Heart left ventricle (tissue), 16 donors: ENCODE measurements around the gene LRRC1. TPM values are rescaled to one million over a fixed set of nuclear protein-coding genes. Genes with fewer than 3 reads are reported as not detected.

Source experiments
- ATAC-seq, 4 donors: fragments of 200-7000 bp; cut with Tn5 transposase; one replicate each; pipeline ENCODE4 v1.9.1; 2020 to 2022; ENCODE audit warnings: moderate library complexity in 4 of 4, mild to moderate bottlenecking in 3 of 4, moderate number of reproducible peaks in 1 of 4
- DNase-seq, 5 donors: peaks; one replicate each; pipeline ENCODE4 v3.0.0-alpha.2; 2020
- H3K27ac ChIP-seq, 12 donors: fragments of 200-600 bp; sonication (generic) in 4 of 12; one replicate each; pipeline versions ENCODE4 v1.5.0 to v1.8.0; 2016 to 2022; ENCODE audit warnings: mild to moderate bottlenecking in 2 of 12
- H3K27me3 ChIP-seq, 9 donors: fragments of 200-600 bp; sonication (generic) in 2 of 9; one replicate each; pipeline versions ENCODE4 v1.5.1 to v1.8.0; 2016 to 2022; ENCODE audit warnings: mild to moderate bottlenecking in 3 of 9
- H3K36me3 ChIP-seq, 9 donors: fragments of 200-600 bp; sonication (generic) in 2 of 9; one replicate each; pipeline versions ENCODE4 v1.5.0 to v1.8.0; 2018 to 2022; ENCODE audit warnings: mild to moderate bottlenecking in 2 of 9
- H3K4me1 ChIP-seq, 12 donors: fragments of 200-600 bp; sonication (generic) in 4 of 12; one replicate each; pipeline versions ENCODE4 v1.5.0 to v1.8.0; 2016 to 2022; ENCODE audit warnings: mild to moderate bottlenecking in 3 of 12
- H3K4me3 ChIP-seq, 12 donors: fragments of 200-600 bp; sonication (generic) in 4 of 12; one replicate each; pipeline versions ENCODE4 v1.5.0 to v1.8.0; 2017 to 2022; ENCODE audit warnings: mild to moderate bottlenecking in 9 of 12, moderate library complexity in 4 of 12
- H3K9me3 ChIP-seq, 12 donors: fragments of 200-600 bp; sonication (generic) in 4 of 12; one replicate each; pipeline versions ENCODE4 v1.5.0 to v1.8.0; 2016 to 2022; ENCODE audit warnings: mild to moderate bottlenecking in 1 of 12
- CTCF ChIP-seq, 12 donors: fragments of 200-600 bp; sonication (generic) in 4 of 12; IDR thresholded peaks; one replicate each; pipeline versions ENCODE4 v1.5.0 to v1.8.0; 2018 to 2022; ENCODE audit warnings: antibody characterized with exemption in 12 of 12, mild to moderate bottlenecking in 5 of 12
- POLR2A ChIP-seq, 2 donors: fragments of 450-650 bp; IDR thresholded peaks; one replicate each; pipeline ENCODE4 v1.6.1; 2017; ENCODE audit warnings: antibody characterized with exemption in 2 of 2, mild to moderate bottlenecking in 2 of 2, moderate library complexity in 2 of 2
- WGBS, 4 donors: extraction: QIAGEN DNeasy Blood & Tissue Kit in 2 of 4; methylation state at CpG; one replicate each; pipeline versions ENCODE4 v1.1.5 to v1.1.7; 2013 to 2018; 5-methylcytosine and 5-hydroxymethylcytosine counted together
- intact Hi-C, 10 donors: fragments of 100-400 bp; cut with DNase I; formaldehyde crosslinking; loops; one replicate each; pipeline versions ENCODE4 v1.11.1 to v1.14.2; 2022
- polyA plus RNA-seq, 2 donors: library from polyadenylated mRNA; stranded (reverse); fragments of 200-250 nt; gene quantifications; one replicate each; pipeline ENCODE4 v1.2.3, GENCODE V29; 2013
- total RNA-seq, 9 donors: library from RNA; depleted of rRNA in 2 of 9; stranded (reverse); fragments of >200 nt in 2 of 9; fragmentation: NEBNext Ultra II Directional in 3 of 9; extraction: Animal tissue kit (Norgen Biotek cat#: 25700) in 3 of 9; gene quantifications; one replicate each; pipeline versions ENCODE4 v1.1.0 to v1.2.4, GENCODE V29; 2016 to 2023
- donor health status: ischemic (EF 13 %, LVEDD 7.1; RV severe dilation, severe dysfunction).
- donor health status: healthy with polysubstance abuse.
- donor health status: DM: no; HTN: yes; CAD: no.
- donor health status: DM: no; HTN: no; CAD: no.
- donor health status: ischemic (EF 25% LVEDD 6.9; RV normal size, moderate dysfunction).
- donor health status: ischemic (EF 25% LVEDD 5.7; RV mildly dilated, moderate dysfunction).
- donor health status: healthy.
- donor health status: DM: yes; HTN: yes; CAD: no.
- donor health status: ischemic (EF 35%, LVEDD 5.7; RV mildly dilated, moderate dysfunction).
- donor health status: nonischemic (EF 11% LVEDD 7.7; RV severe dilation, severe dysfunction).
- donor health status: DM: yes; HTN: yes; CAD: no.
- donor health status: PGD.
- donor health status: ischemic (EF 29% LVEDD 5.4; RV normal size, mild dysfunction).
- donor health status: nonischemic (EF 23%, LVEDD 6.1; RV moderate dilation, normal function).

LRRC1 gene
- total and polyA plus RNA-seq, 11 donors = 1.2 to 11.2 (median 3.3) TPM

DNA sequence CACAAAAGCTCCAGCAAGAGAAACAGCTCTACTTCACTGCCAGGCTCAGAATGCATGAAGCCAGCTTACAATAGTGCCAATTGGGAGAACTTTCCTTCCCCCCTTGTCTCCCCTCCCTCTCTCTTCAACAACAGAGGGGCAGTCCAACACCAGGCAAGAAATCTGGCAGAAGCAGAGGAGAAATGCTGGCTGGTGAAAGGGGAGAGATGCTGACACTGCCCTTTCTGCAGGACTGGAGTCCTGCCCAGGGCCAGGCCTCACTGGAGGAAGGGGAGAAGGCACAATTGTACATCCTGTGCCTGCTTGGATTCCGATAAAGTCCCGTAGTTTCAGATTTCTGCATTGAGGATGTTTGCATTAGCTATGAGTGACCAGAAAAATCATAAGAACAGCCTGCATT lies 148.6 kb downstream of the LRRC1 start:
- no peaks in the 10 kb centered on the region for H3K36me3 ChIP-seq
- DNase-seq (no peak), ATAC-seq (peak; percentile 59 to 79 (median 70))
- peaks cover 0 to 15% (median 0%) of the 10 kb centered on the region in 12 donors for H3K4me1 ChIP-seq
- no peak overlapping the region for H3K27ac ChIP-seq
- 6 to 40% (median 13%) methylated on average over 2 of the region's 2 CpGs for WGBS, 4 donors
- no peaks in the 10 kb centered on the region for H3K27me3 ChIP-seq
- TF ChIP-seq POLR2A (IDR thresholded peaks at IDR 0.05) = no peak
- no peak for TF ChIP-seq CTCF (IDR thresholded peaks at IDR 0.05)
- intact Hi-C loops = loop anchor here in 1 of 10 donors (5.0 kb wide), 1 partner anchor 61 kb away; no protein-coding TSS in a partner anchor
- H3K9me3 ChIP-seq = peaks cover 0 to 10% (median 0%) of the 10 kb centered on the region in 12 donors
- no peak overlapping the region for H3K4me3 ChIP-seq

- H3K36me3 ChIP-seq = no peaks in the 10 kb centered on the region
- ATAC-seq = no peak
- H3K27me3 ChIP-seq = no peaks in the 10 kb centered on the region
- DNase-seq = no peak
- no peak for TF ChIP-seq CTCF (IDR thresholded peaks at IDR 0.05)
- no peak for TF ChIP-seq POLR2A (IDR thresholded peaks at IDR 0.05)
- 32 to 79% (median 61%) methylated on average over 4 of the region's 4 CpGs for WGBS, 4 donors
- peaks cover 0 to 10% (median 0%) of the 10 kb centered on the region in 12 donors for H3K9me3 ChIP-seq
- intact Hi-C loops = loop anchor here in 1 of 10 donors (5.0 kb wide), 1 partner anchor 62 kb away; no protein-coding TSS in a partner anchor
- no peak overlapping the region for H3K27ac ChIP-seq
- peaks cover 0 to 15% (median 0%) of the 10 kb centered on the region in 12 donors for H3K4me1 ChIP-seq
- H3K4me3 ChIP-seq = no peak overlapping the region
Observed at GRCh38 chr6:53944091-53944490, 149.3 kb downstream of the LRRC1 start.

DNA sequence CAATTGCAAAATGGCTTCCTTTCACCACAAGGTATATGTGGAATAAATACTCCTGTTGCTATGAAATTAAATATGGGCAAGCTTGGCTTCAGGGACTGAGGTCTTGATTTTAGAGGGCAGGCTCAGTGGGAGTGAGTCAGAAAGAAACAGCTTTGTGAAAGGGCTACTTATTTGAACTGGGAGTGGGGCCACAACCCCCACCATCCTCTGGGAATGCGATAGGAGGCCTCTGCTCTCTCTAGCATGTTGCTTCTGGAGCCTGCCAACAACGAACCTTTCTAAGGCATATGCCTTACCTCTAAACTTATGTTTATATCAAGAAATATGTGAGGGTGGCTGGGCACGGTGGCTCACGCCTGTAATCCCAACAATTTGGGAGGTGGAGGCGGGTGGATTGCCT lies 149.7 kb downstream of the LRRC1 start:
- WGBS, 4 donors = 79 to 86% (median 85%) methylated on average over 5 of the region's 5 CpGs
- TF ChIP-seq POLR2A (IDR thresholded peaks at IDR 0.05) (no peak), CTCF (IDR thresholded peaks at IDR 0.05) (no peak)
- intact Hi-C loops = loop anchor here in 1 of 10 donors (5.0 kb wide), 1 partner anchor 62 kb away; no protein-coding TSS in a partner anchor
- Histone ChIP-seq H3K9me3 (peaks cover 0 to 13% (median 0%) of the 10 kb centered on the region in 12 donors), H3K27ac (no peak overlapping the region), H3K4me3 (no peak overlapping the region), H3K27me3 (no peaks in the 10 kb centered on the region), H3K36me3 (no peaks in the 10 kb centered on the region), H3K4me1 (peaks cover 0 to 15% (median 0%) of the 10 kb centered on the region in 12 donors)
- DNase-seq = no peak
- no peak for ATAC-seq

GRCh38 chr6:53945765-53946407 lies 151.1 kb downstream of the LRRC1 start:
- H3K4me3 ChIP-seq = no peak overlapping the region
- ATAC-seq = peak in 1 of 4 donors; percentile 48
- WGBS, 4 donors = 82 to 92% (median 89%) methylated on average over 4 of the region's 4 CpGs

More at GRCh38 chr6:53945765-53946407, 151.1 kb downstream of the LRRC1 start:
- no peaks in the 10 kb centered on the region for H3K27me3 ChIP-seq
- no peak for DNase-seq
- H3K27ac ChIP-seq = no peak overlapping the region
- TF ChIP-seq CTCF (IDR thresholded peaks at IDR 0.05) (no peak), POLR2A (IDR thresholded peaks at IDR 0.05) (no peak)
- H3K9me3 ChIP-seq = peaks cover 0 to 27% (median 0%) of the 10 kb centered on the region in 12 donors
- intact Hi-C loops = no loop called here
- H3K36me3 ChIP-seq = no peaks in the 10 kb centered on the region
- H3K4me1 ChIP-seq = peaks cover 0 to 15% (median 0%) of the 10 kb centered on the region in 12 donors
